GM21529 (cell line): Measurements from ENCODE around the gene TSC2.
"Not testable (repeated sequence)": the region's sequence is repeated elsewhere in the genome, so short reads cannot be mapped to it uniquely, and the experiment has no call there.

Source experiments
- ATAC-seq: cut with Tn5 transposase; IDR thresholded peaks from one replicate; pipeline ENCODE4 v1.9.1; 2021; ENCODE audit not compliant: unreplicated experiment

TSC2 gene

DNA sequence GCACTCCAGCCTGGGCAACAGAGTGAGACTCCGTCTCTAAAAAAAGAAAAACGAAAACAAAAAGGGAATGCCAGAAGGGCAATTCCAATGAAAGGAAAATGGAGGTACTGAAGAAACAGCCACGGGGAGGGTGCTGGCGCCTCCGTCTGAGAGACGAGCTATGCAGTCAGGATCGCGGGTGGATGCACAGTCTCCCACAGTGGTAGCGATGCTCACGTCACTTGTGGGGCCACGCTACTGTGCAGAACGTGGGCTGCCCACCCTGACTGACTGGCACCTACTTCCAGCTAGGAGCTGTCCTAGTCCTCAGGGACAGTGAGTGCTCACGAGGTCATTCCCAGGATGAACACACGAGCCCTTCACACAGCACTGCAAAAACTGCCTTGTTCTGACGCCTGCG is 53.8 kb downstream of the TSC2 start:
- not testable (repeated sequence) for ATAC-seq

GRCh38 chr16:2102471-2102870 is 54.7 kb downstream of the TSC2 start:
- ATAC-seq: no peak

GRCh38 chr16:2104464-2104863 is 56.7 kb downstream of the TSC2 start:
- not testable (repeated sequence) for ATAC-seq

- ATAC-seq: not testable (repeated sequence)
These were observed 57.5 kb downstream of the TSC2 start for GRCh38 chr16:2105291-2105690.

DNA sequence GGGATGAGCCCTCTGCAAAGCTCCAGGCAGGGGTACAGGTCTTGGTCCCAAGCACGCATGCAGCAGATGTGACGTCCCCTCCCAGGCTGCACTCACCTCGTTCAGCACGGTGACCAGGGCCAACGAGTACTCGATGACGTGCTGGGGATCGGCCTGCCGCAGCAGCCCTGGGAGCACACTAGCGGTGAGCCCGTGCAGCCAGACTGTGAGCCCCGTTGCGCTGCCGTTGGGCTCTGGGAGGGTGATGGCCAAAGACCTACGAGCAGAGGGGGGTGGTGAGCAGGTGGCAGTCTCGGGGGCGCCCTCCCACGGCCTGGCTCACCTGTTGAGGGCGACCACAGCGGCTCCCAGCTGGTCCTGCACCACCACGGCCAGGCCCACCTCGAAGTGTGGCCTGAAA is 58.0 kb downstream of the TSC2 start:
- ATAC-seq: not testable (repeated sequence)

GRCh38 chr16:2106211-2106610 is 58.4 kb downstream of the TSC2 start:
- ATAC-seq: not testable (repeated sequence)

DNA sequence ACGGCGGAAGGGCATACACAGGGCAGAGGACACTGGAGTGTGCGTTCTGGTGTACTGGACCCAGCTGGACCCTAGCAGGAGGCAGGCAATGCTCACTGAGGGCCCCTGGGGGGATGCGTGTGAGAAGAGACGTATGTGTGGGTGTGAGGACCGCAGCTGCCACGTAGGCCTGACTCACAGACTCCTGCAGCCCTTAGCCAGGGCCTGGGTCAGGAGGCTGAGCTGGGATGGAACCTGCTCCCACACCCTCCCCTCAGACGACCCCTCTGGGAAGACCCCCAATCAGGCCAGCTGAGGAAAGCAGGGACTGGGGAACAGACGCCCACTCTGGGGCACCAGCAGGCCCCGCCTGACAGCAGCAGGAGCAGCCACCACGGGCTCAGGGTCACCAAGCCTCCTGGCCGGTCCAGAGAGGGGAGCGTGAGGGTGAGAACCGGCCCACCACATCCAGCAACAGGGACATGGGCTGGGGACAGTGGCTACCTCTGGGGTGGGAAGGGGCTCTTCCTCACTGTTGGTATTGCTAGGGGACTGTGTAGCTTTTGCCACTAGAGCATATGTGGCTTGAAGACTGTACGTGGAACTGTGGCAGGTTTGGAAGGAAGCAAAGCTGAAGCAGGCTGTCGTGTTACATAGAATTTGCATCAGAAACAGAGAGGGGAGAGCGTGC is 59.5 kb downstream of the TSC2 start:
- ATAC-seq: not testable (repeated sequence)

GRCh38 chr16:2107791-2108125 is 60.0 kb downstream of the TSC2 start:
- ATAC-seq: not testable (repeated sequence)

GRCh38 chr16:2108446-2109270 is 60.9 kb downstream of the TSC2 start:
- not testable (repeated sequence) for ATAC-seq

- not testable (repeated sequence) for ATAC-seq
These were observed 61.4 kb downstream of the TSC2 start for GRCh38 chr16:2109271-2109580.

DNA sequence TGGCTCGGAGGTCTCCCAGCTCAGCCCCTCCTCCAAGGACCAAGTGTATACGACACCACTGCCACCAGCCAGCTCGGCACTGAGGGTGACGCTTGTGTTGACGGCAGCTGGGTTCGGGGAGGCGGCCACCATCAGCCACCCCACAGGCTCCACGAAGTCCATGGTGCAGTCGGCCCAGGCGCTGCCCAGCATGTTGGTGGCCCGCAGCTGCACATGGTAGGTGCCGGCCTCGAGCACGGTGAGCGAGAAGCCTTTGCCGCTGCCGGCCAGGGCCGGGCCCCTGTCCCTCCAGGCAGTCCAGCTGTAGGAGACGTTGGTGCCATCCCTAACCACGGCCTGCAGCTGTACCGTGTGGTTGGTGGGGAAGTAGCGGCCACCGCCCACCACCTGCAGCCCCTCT is 62.1 kb downstream of the TSC2 start:
- not testable (repeated sequence) for ATAC-seq

GRCh38 chr16:2110332-2111008 is 62.7 kb downstream of the TSC2 start:
- not testable (repeated sequence) for ATAC-seq

- ATAC-seq: not testable (repeated sequence)
These were observed 63.2 kb downstream of the TSC2 start for GRCh38 chr16:2111009-2111353.

DNA sequence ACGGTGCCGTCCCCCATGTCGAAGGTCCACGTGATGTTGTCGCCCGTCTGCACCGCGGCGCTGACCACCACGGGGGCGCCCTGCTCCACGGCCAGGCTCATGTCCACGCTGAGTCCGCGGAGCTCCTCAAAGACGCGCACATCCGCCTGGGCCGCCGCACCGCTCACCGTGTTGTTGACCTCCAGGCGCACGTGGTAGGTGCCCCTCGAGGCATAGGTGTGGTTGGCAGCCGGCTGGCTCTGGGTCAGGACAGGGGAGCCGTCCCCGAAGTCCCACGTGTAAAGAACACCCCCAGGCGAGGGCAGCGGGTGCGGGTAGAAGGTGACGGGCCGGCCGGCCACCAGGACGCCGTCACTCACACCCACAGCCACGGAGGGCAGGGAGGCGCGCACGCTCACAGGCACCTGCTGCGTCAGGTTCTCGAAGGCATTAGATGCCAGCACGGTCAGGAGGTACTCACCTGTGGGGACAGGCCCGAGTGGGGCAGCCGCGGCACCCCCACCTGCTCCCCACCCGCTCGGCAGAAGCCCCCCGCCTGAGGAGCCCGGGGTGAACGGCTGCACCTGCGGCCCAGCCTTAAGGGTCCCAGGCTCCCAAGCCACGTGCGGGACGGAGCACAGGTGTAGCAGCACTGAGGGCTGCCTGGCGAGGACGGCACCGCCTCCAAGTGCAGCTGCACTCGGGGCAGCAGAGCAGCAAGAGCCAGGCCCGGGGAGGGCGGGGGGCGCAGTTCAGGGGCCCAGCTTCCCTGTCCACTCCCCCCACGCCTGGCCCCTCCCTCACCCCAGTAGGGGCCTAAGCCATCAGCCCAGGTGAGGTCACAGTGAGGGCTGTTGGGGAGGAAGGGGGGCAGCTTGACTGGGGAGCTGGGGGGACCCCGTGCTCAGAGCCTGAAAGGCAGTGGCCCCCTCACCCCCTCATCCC is 63.9 kb downstream of the TSC2 start:
- ATAC-seq: not testable (repeated sequence)

DNA sequence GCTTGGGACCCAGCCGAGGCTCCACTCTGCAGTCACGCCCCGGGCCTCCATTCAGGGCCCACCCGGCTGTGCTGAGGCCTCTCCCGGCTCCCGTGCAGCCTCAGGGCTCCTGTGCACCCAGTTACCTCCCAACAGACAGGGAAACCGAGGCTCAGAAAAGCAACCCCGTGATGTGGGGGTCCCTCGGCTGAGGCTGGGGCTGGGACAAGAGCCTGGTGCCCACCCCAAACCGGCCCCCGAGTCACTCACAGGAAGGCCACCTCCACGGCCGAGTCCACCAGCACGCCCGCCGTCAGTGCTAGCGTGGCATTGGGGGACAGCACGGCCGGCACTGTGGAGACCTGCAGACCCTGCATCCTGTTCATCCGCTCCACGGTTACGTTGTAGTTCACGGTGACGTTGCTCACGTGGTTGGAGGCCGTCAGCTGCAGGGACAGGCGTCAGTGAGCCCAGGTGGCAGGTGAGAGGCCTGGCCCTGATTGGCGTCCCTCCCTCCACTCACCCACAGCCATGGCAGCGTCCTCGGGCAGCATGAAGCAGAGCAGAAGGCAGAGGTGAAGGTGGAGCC is 64.8 kb downstream of the TSC2 start:
- not testable (repeated sequence) for ATAC-seq

- ATAC-seq: not testable (repeated sequence)
These were observed 66.4 kb downstream of the TSC2 start for GRCh38 chr16:2114225-2114624.

- ATAC-seq: not testable (repeated sequence)
These were observed 67.3 kb downstream of the TSC2 start for GRCh38 chr16:2114885-2115590.

GRCh38 chr16:2115591-2115973 is 67.8 kb downstream of the TSC2 start:
- ATAC-seq: no peak

DNA sequence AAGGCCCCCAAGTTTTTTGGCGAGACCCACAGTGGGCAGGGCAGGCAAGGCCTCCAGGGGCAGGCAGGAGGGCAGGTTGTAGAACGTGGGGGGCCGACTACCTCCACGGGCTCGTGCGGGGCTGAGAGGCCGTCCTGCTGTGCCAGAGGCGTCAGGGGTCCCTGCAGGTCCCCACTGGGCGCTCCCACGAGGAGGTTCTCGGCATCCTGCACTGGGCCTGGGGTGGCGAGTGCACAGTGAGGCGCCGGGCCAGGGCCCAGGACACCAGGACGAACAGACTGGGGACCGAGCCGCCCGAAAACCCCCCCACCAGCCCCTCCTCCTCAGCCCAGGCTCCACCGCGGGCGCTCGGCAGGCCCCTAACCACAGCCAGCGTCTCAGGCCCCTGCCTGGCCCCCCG is 68.6 kb downstream of the TSC2 start:
- ATAC-seq: not testable (repeated sequence)

GRCh38 chr16:2117341-2117740 is 69.6 kb downstream of the TSC2 start:
- not testable (repeated sequence) for ATAC-seq
